ENCODE data around the gene HENMT1. TPM values are rescaled to one million over a fixed set of nuclear protein-coding genes. Genes with fewer than 3 reads are reported as not detected.

Gene HENMT1
- total RNA-seq, 1 experiment from 2014 or later, result 6.2 TPM

DNA sequence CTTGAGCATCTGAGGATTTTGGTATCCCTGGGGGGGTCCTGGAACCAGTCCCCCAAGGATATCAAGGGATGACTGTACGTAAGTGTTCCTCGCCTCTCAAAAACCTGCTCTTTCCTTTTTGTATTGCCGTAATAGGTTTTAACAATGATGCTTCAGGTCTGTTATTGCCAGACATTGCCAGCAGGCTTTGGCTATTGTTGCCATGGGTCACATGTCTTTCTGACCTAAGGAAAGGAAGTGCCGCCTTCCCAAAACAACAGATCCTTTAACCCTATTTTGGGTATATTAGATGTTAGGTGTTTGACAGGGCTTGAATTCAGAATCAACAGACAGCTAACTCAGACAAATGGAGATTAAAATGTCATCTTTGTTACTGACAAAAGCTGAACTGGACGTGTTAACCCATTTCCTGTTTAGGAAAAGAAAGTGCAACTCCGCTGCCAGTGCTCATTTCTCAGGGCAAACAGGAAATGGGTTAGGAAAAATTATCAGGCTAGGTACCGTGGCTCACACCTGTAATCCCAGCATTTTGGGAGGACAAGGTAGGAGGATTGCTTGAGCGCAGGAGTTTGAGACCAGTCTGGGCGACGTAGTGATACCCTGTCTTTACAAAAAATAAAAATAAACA, 18.8 kb upstream of the HENMT1 start:
- H3K27ac Mint-ChIP-seq, result no peak overlapping the region
- H3K79me2 ChIP-seq (ENCODE audit: insufficient read depth, low read length), result no peaks in the 10 kb centered on the region
- H3K9me3 ChIP-seq (ENCODE audit: control insufficient read depth, low read depth, low read length), result no peaks in the 10 kb centered on the region
- H3K56ac ChIP-seq (ENCODE audit: insufficient read length, low read depth, low read length), result no peak overlapping the region
- DNase-seq, result no peak
- H2BK5ac ChIP-seq (ENCODE audit: insufficient read length, low read length), result no peak overlapping the region
- H4K5ac ChIP-seq (ENCODE audit: insufficient read length, low read depth, low read length), result no peak overlapping the region
- H3K79me1 ChIP-seq (ENCODE audit: insufficient read depth, low read depth, low read length, poor library complexity, severe bottlenecking), result no peaks in the 10 kb centered on the region
- H3K4me2 ChIP-seq (ENCODE audit: insufficient read depth, insufficient read length, low read length), result no peak overlapping the region
- H2BK20ac ChIP-seq (ENCODE audit: low read depth, low read length, poor library complexity, severe bottlenecking), result no peak overlapping the region
- no peak overlapping the region for H3K14ac ChIP-seq (ENCODE audit: insufficient read depth, low read length)
- no CpG with 5 or more reads among the region's 10 CpGs for WGBS (ENCODE audit: extremely low coverage, insufficient read length, low lambda C conversion rate)
- H2AK5ac ChIP-seq (ENCODE audit: insufficient read length, low read length), result no peak overlapping the region
- no peak overlapping the region for H3K18ac ChIP-seq (ENCODE audit: insufficient read length, low read depth, low read length)
- no peak overlapping the region for H4K8ac ChIP-seq (replicated peaks; ENCODE audit: insufficient read length, low read depth, low read length)
- no peak overlapping the region for H2BK120ac ChIP-seq (ENCODE audit: low read depth, low read length, poor library complexity, severe bottlenecking)
- no peaks in the 10 kb centered on the region for H3K27me3 ChIP-seq (ENCODE audit: insufficient read depth, low read length)
- H2BK12ac ChIP-seq (ENCODE audit: insufficient read length, low read depth, low read length), result no peak overlapping the region
- H3T11ph ChIP-seq (ENCODE audit: low read length), result no peak overlapping the region
- H2BK15ac ChIP-seq (ENCODE audit: low read depth, low read length), result no peak overlapping the region
- TF ChIP-seq, protein P1, sequence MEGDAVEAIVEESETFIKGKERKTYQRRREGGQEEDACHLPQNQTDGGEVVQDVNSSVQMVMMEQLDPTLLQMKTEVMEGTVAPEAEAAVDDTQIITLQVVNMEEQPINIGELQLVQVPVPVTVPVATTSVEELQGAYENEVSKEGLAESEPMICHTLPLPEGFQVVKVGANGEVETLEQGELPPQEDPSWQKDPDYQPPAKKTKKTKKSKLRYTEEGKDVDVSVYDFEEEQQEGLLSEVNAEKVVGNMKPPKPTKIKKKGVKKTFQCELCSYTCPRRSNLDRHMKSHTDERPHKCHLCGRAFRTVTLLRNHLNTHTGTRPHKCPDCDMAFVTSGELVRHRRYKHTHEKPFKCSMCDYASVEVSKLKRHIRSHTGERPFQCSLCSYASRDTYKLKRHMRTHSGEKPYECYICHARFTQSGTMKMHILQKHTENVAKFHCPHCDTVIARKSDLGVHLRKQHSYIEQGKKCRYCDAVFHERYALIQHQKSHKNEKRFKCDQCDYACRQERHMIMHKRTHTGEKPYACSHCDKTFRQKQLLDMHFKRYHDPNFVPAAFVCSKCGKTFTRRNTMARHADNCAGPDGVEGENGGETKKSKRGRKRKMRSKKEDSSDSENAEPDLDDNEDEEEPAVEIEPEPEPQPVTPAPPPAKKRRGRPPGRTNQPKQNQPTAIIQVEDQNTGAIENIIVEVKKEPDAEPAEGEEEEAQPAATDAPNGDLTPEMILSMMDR (conservative IDR thresholded peaks at IDR 0.05), result no peak
- no peak overlapping the region for H3K23ac ChIP-seq (ENCODE audit: insufficient read length, low read depth, low read length)
- no peak overlapping the region for H3K27ac ChIP-seq (ENCODE audit: insufficient read length, low read depth, low read length)
- peaks cover 12 to 15% of the 10 kb centered on the region in 2 experiments for H3K4me1 Mint-ChIP-seq
- H2AFZ ChIP-seq (ENCODE audit: low read length), result no peak overlapping the region
- no peaks in the 10 kb centered on the region for H3K23me2 ChIP-seq (ENCODE audit: insufficient read length, low read depth, low read length, poor library complexity, severe bottlenecking)
- no peaks in the 10 kb centered on the region; the same call in 1 of the 2 replicates for H3K4me1 ChIP-seq (ENCODE audit: insufficient read depth, low read length)
- H3K9me3 Mint-ChIP-seq, result peaks cover 6 to 7% of the 10 kb centered on the region in 2 experiments
- H4K20me1 ChIP-seq (ENCODE audit: control insufficient read depth, insufficient read depth, insufficient read length), result no peaks in the 10 kb centered on the region
- H4K91ac ChIP-seq (ENCODE audit: insufficient read length, low read depth, low read length), result no peak overlapping the region
- H3K36me3 Mint-ChIP-seq (ENCODE audit: insufficient read depth in 1 of 3, low read depth in 3 of 3), result peaks cover 0 to 5% (median 4%) of the 10 kb centered on the region in 3 experiments; a peak in 6 of 7 replicates
- no peak overlapping the region for H3K4me3 Mint-ChIP-seq
- H3K27me3 Mint-ChIP-seq (ENCODE audit: low read depth), result no peaks in the 10 kb centered on the region; the same call in none of the 2 replicates
- H3K9ac ChIP-seq (ENCODE audit: extremely low read depth, insufficient read length, low read length), result no peak overlapping the region
- H3K4ac ChIP-seq (ENCODE audit: low read depth, low read length), result no peak overlapping the region

Data from H9 (cell line).